ENCODE measurements around the gene HSD17B1.
A peak's percentile ranks its signal among the peaks of the same experiment; 100 is the strongest.
"Not testable (repeated sequence)": the region's sequence is repeated elsewhere in the genome, so short reads cannot be mapped to it uniquely, and the experiment has no call there.

Gene HSD17B1

GRCh38 chr17:42552736-42553135 lies at the start of gene HSD17B1:
TSS of gene HSD17B1 (plus strand) at chr17:42552923. CDS start at chr17:42552934, 11 bp downstream.
- DNase-seq: not testable (repeated sequence)

GRCh38 chr17:42502926-42503325 lies 49.8 kb upstream of the HSD17B1 start:
- DNase-seq: no peak

- DNase-seq: no peak
Observed at GRCh38 chr17:42507671-42508070, 45.1 kb upstream of the HSD17B1 start.

GRCh38 chr17:42508426-42509165 lies 44.1 kb upstream of the HSD17B1 start:
- no peak for DNase-seq

GRCh38 chr17:42509409-42509808 lies 43.3 kb upstream of the HSD17B1 start:
- DNase-seq: no peak

GRCh38 chr17:42509841-42510240 lies 42.9 kb upstream of the HSD17B1 start:
- DNase-seq: no peak

GRCh38 chr17:42512246-42512645 lies 40.5 kb upstream of the HSD17B1 start:
- DNase-seq: no peak

GRCh38 chr17:42512733-42513251 lies 39.9 kb upstream of the HSD17B1 start:
- DNase-seq: no peak

- DNase-seq: no peak
Observed at GRCh38 chr17:42513686-42514085, 39.0 kb upstream of the HSD17B1 start.

GRCh38 chr17:42514279-42514678 lies 38.4 kb upstream of the HSD17B1 start:
- DNase-seq: no peak

- DNase-seq: no peak
Observed at GRCh38 chr17:42514867-42515266, 37.9 kb upstream of the HSD17B1 start.

- DNase-seq: peak; percentile 85
Observed at GRCh38 chr17:42517516-42517915, 35.2 kb upstream of the HSD17B1 start.

GRCh38 chr17:42518046-42518754 lies 34.5 kb upstream of the HSD17B1 start:
- peak; percentile 79 for DNase-seq

- DNase-seq: peak; percentile 71
Observed at GRCh38 chr17:42518755-42519545, 33.8 kb upstream of the HSD17B1 start.

- peak; percentile 94 for DNase-seq
Observed at GRCh38 chr17:42519546-42520491, 32.9 kb upstream of the HSD17B1 start.

GRCh38 chr17:42520540-42520951 lies 32.2 kb upstream of the HSD17B1 start:
- peak; percentile 60 for DNase-seq

GRCh38 chr17:42521036-42521435 lies 31.7 kb upstream of the HSD17B1 start:
- no peak for DNase-seq

- DNase-seq: no peak
Observed at GRCh38 chr17:42521666-42522262, 31.0 kb upstream of the HSD17B1 start.

- DNase-seq: no peak
Observed at GRCh38 chr17:42522263-42522790, 30.4 kb upstream of the HSD17B1 start.

- no peak for DNase-seq
Observed at GRCh38 chr17:42522798-42523278, 29.9 kb upstream of the HSD17B1 start.

GRCh38 chr17:42525221-42525620 lies 27.5 kb upstream of the HSD17B1 start:
- DNase-seq: no peak

All from left hindlimb (tissue), 1 donor.